Measurements from ENCODE around the gene PFKL. TPM values are rescaled to one million over a fixed set of nuclear protein-coding genes. Genes with fewer than 3 reads are reported as not detected.

Gene PFKL
- total RNA-seq, 1 donor from 2014 or later: 245 TPM

- DNase-seq (ENCODE audit: extremely low read depth, low read depth, low spot score): no peak
These were observed 74.9 kb downstream of the PFKL start for GRCh38 chr21:44374601-44375280.

DNA sequence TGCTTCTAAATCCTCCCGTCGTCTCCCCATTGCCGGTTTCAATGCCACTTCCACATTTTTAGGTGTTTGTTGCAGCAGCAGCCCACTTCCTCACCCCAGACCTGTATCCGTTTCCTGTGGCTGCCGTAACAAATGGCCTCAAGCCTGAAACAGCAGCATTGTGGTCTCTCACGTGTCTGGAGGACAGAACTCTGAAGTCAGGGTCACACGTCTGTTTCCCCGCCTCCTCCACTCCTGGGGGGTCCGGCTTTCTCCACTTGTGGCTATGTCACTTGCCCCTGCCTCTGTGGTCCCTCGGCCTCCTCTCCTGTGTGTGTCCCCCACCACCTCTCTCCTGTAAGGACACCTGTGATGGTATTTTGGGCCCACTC lies 75.4 kb downstream of the PFKL start:
- no peak for DNase-seq (ENCODE audit: extremely low read depth, low read depth, low spot score)

DNA sequence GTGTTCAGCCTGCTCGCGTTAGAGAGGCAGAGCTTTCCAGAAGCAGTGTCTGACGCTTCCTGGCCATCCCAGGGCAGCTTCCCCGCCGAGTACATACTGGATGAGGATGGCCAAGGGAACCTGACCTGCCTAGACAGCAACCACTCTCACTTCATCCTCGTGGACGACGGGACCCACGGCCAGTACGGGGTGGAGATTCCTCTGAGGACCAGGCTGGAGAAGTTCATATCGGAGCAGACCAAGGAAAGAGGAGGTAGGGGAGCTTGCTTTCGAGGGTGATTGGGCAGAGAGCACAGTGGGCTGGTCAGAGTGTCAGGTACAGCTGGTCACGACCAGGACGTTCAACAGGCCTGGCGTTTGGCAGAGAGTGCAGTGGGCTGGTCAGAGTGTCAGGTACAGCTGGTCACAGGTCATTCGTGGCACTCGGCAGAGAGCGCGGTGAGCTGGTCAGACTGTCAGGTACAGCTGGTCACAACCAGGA lies 75.9 kb downstream of the PFKL start:
- DNase-seq (ENCODE audit: extremely low read depth, low read depth, low spot score): no peak

GRCh38 chr21:44376606-44377005 lies 76.8 kb downstream of the PFKL start:
- no peak for DNase-seq (ENCODE audit: extremely low read depth, low read depth, low spot score)

Other genes with a start within 250 kb of the PFKL start
- 6.1 and 7.2 TPM in 2 replicates for gene PWP2, start 192.7 kb upstream of the PFKL start, total RNA-seq
- gene GATD3, start 166.4 kb upstream of the PFKL start, total RNA-seq: 5.1 and 9.1 TPM in 2 replicates
- 4.1 and 26.4 TPM in 2 replicates for gene ICOSLG, start 59.1 kb upstream of the PFKL start, total RNA-seq
- gene DNMT3L, start 38.2 kb upstream of the PFKL start, total RNA-seq: not detected in 2 replicates
- not detected in 2 replicates for gene AIRE, start 14.2 kb upstream of the PFKL start, total RNA-seq
- gene CFAP410, start 39.3 kb downstream of the PFKL start, total RNA-seq: 14.8 and 19.3 TPM in 2 replicates
- 3.4 and 5.7 TPM in 2 replicates for gene TRPM2, start 53.6 kb downstream of the PFKL start, total RNA-seq
- gene LRRC3, start 155.5 kb downstream of the PFKL start, total RNA-seq: 9.8 and 10.4 TPM in 2 replicates
- not detected in 2 replicates for gene KRTAP10-1, start 240.1 kb downstream of the PFKL start, total RNA-seq